WTC11 (cell line): ENCODE results near the gene KDM6B.

Experiments
- MXD4 ChIP-seq: fragments of 250-450 bp; sonication (Bioruptor Pico); IDR thresholded peaks from 2 replicates; pipeline ENCODE4 v1.8.0; 2021; ENCODE audit warnings: mild to moderate bottlenecking, moderate library complexity, borderline replicate concordance
- NFYB ChIP-seq: sonication (generic); formaldehyde crosslinking; conservative IDR thresholded peaks from 2 replicates; pipeline ENCODE4 v1.8.0; 2022; ENCODE audit warnings: low read depth, missing genetic modification reagents
- NR3C1 ChIP-seq: sonication (generic); formaldehyde crosslinking; conservative IDR thresholded peaks from 2 replicates; pipeline ENCODE4 v1.8.1; 2023; ENCODE audit warnings: low read depth, mild to moderate bottlenecking, missing genetic modification reagents

- TF ChIP-seq NFYB (no peak), NR3C1 (no peak), MXD4 (no peak)
Observed at GRCh38 chr17:7833795-7834541, at the start of gene KDM6B.
